CD4-positive, CD25-positive, alpha-beta regulatory T cell (primary cell): ENCODE measurements around the gene OTOG. TPM values are rescaled to one million over a fixed set of nuclear protein-coding genes. Genes with fewer than 3 reads are reported as not detected.
A peak's percentile ranks its signal among the peaks of the same experiment; 100 is the strongest.

Experiments
- ATAC-seq, 2 donors: fragments of 150-1000 bp; cut with Tn5 transposase; one replicate each; pipeline ENCODE4 v1.10.0; 2021; ENCODE audit warnings: low read depth in 2 of 2, moderate number of reproducible peaks in 2 of 2, moderate library complexity in 1 of 2
- DNase-seq, 3 donors: peaks; one replicate each; pipeline versions ENCODE4 v3.0.0 to v3.0.0-alpha.2; 2012 to 2022; ENCODE audit warnings: mixed read lengths in 1 of 3
- H3K27ac ChIP-seq: one replicate; pipeline ENCODE4 v1.7.0; 2013; ENCODE audit warnings: mild to moderate bottlenecking, low read length; ENCODE audit not compliant: insufficient read depth, poor library complexity, severe bottlenecking
- H3K27me3 ChIP-seq: one replicate; pipeline ENCODE4 v1.7.0; 2013; ENCODE audit warnings: low read length; ENCODE audit not compliant: control insufficient read depth, insufficient read depth
- H3K36me3 ChIP-seq: one replicate; pipeline ENCODE4 v1.7.0; 2013; ENCODE audit warnings: mild to moderate bottlenecking, low read length, moderate library complexity; ENCODE audit not compliant: control insufficient read depth, insufficient read depth
- H3K4me1 ChIP-seq: 2 replicates; pipeline ENCODE4 v1.7.0; 2013; ENCODE audit warnings: mild to moderate bottlenecking, low read length; ENCODE audit not compliant: insufficient read depth, control insufficient read depth, poor library complexity, severe bottlenecking
- H3K4me3 ChIP-seq: one replicate; pipeline ENCODE4 v1.7.0; 2013; ENCODE audit warnings: low read depth, mild to moderate bottlenecking, low read length, moderate library complexity
- H3K9me3 ChIP-seq, 2 experiments: 1 replicate in 1 of 2; 2 replicates in 1 of 2; pipeline ENCODE4 v1.7.0; 2013; ENCODE audit warnings: low read length in 2 of 2, mild to moderate bottlenecking in 1 of 2, moderate library complexity in 1 of 2; ENCODE audit not compliant: control insufficient read depth in 2 of 2
- H3K27ac Mint-ChIP-seq, 3 donors: one replicate each; pipeline ENCODE4 v1.8.0; 2020 to 2022; ENCODE audit warnings: mild to moderate bottlenecking in 3 of 3, mixed read lengths in 3 of 3, moderate library complexity in 2 of 3
- H3K27me3 Mint-ChIP-seq: one replicate; pipeline ENCODE4 v1.8.0; 2022; ENCODE audit warnings: mild to moderate bottlenecking, mixed read lengths
- H3K36me3 Mint-ChIP-seq: one replicate; pipeline ENCODE4 v1.8.0; 2020; ENCODE audit warnings: mixed read lengths
- H3K4me1 Mint-ChIP-seq, 4 donors: one replicate each; pipeline ENCODE4 v1.8.0; 2020 to 2022; ENCODE audit warnings: mixed read lengths in 4 of 4, mild to moderate bottlenecking in 1 of 4
- H3K4me3 Mint-ChIP-seq, 4 donors: one replicate each; pipeline ENCODE4 v1.8.0; 2020 to 2022; ENCODE audit warnings: mild to moderate bottlenecking in 4 of 4, mixed read lengths in 4 of 4, moderate library complexity in 3 of 4
- H3K9me3 Mint-ChIP-seq, 7 donors: one replicate each; pipeline ENCODE4 v1.8.0; 2020 to 2022; ENCODE audit warnings: mixed read lengths in 7 of 7, mild to moderate bottlenecking in 3 of 7, moderate library complexity in 2 of 7
- polyA plus RNA-seq, 4 donors: library from polyadenylated mRNA; unstranded; fragments of 300-500 nt; fragmentation: Illumina TruSeq; gene quantifications; one replicate each; pipeline ENCODE4 v1.2.3, GENCODE V29; 2021
- total RNA-seq: library from RNA; stranded (reverse); gene quantifications from one replicate; pipeline ENCODE4 v1.2.3, GENCODE V29; 2022

The OTOG gene
- total and polyA plus RNA-seq, 5 donors from 2014 or later = not detected

DNA sequence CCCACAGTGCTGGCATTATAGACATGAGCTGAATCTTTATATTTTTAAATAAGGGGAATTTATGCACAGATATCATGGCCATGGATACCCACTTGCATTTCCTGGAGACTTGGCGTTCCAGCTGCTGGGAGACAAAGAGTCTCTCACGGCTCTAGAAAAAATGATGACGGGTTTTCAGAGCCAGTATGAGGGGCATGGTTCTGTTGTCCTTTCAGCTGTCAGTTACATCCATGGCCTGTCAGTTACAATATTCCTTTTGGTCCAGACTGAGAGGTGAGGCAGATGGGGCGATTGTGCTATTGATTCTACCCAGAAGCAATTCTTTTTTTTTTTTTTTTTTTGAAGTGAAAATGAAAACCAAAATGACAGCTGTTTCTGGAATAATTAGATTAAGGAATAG lies 32.6 kb upstream of the OTOG start:
- no peak overlapping the region for H3K27ac Mint-ChIP-seq
- H3K27me3 Mint-ChIP-seq = peaks cover 4% of the 10 kb centered on the region
- H3K4me3 Mint-ChIP-seq = no peak overlapping the region
- no peak for ATAC-seq
- Histone ChIP-seq H3K27ac (no peak overlapping the region), H3K4me1 (no peaks in the 10 kb centered on the region), H3K4me3 (no peak overlapping the region), H3K36me3 (no peaks in the 10 kb centered on the region), H3K27me3 (no peaks in the 10 kb centered on the region), H3K9me3 (no peaks in the 10 kb centered on the region)
- no peaks in the 10 kb centered on the region for H3K9me3 Mint-ChIP-seq
- no peaks in the 10 kb centered on the region for H3K36me3 Mint-ChIP-seq
- H3K4me1 Mint-ChIP-seq = no peaks in the 10 kb centered on the region
- no peak for DNase-seq

DNA sequence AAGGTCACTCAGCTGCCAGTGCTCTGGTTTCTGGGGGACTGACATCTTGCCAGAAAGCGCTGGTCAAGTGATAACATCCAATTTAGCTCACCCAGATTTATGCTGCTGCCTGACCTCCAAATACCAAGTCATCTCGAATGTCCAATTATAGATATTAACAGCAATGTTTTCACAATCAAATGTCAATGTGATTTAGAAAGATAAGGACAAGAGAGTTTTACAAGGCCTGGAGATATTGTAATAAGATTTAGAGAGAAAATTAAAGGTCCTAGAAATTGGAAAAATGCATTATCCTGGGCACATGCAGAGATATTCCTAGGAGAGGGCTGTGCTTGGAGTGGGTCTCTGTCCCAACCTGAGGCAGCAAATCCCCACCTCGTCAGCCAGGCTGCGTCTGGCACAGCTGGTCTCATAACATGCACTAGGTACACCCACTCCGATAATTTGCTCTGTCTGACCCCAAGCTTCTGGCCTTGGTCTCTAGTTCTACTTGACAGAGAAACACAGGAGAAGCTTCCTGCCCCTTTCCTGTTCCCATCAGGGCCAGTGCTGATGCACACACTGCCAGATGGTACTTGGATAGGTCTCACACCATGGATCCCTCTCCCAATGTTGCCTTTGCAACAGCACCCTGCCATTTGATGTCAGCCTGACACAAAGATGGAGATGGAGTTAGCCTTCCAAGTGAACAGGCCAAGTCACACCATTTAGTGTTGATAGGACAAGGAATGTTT lies 31.4 kb upstream of the OTOG start:
- H3K9me3 Mint-ChIP-seq = no peaks in the 10 kb centered on the region

DNA sequence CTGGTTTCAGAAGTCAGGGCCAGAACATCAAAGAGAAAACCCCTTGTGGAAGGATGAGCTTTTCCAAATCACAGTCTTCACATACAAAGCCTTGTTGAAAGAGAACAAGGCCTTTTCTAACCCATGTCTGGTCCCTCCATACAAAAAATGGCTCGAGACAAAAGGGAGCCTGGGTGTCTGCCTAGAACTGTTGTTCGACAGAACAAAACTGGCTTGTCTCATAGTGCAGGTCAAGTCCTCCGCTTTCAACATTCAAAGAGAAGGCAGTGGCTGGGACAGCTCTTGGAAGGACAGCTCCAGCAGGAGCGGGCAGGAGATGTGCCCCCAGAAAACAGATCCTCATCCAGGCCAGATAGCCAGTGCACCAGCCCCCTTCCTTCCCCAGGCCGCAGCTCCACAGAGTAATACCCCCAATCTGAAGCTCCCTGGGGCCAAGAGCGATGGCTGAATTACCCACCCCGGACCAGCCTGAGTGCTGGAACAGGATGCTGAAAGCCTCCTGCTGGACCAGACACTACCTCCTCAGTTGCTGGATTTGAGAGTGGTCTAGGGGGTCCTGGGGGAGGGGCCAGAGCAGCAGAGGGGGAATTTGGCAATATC lies 30.4 kb upstream of the OTOG start:
- H3K27me3 Mint-ChIP-seq = no peaks in the 10 kb centered on the region
- H3K36me3 Mint-ChIP-seq = no peaks in the 10 kb centered on the region
- no peaks in the 10 kb centered on the region for H3K4me1 Mint-ChIP-seq
- Histone ChIP-seq H3K9me3 (no peaks in the 10 kb centered on the region), H3K27me3 (no peaks in the 10 kb centered on the region), H3K27ac (no peak overlapping the region), H3K4me1 (no peaks in the 10 kb centered on the region), H3K4me3 (no peak overlapping the region), H3K36me3 (no peaks in the 10 kb centered on the region)
- H3K9me3 Mint-ChIP-seq = no peaks in the 10 kb centered on the region
- H3K27ac Mint-ChIP-seq = no peak overlapping the region
- no peak overlapping the region for H3K4me3 Mint-ChIP-seq
- no peak for DNase-seq
- ATAC-seq = no peak

More for the DNA sequence above, 31.4 kb upstream of the OTOG start:
- Histone ChIP-seq H3K36me3 (no peaks in the 10 kb centered on the region), H3K9me3 (no peaks in the 10 kb centered on the region), H3K27ac (no peak overlapping the region), H3K4me1 (no peaks in the 10 kb centered on the region), H3K4me3 (no peak overlapping the region), H3K27me3 (no peaks in the 10 kb centered on the region)
- no peaks in the 10 kb centered on the region for H3K27me3 Mint-ChIP-seq
- no peaks in the 10 kb centered on the region for H3K36me3 Mint-ChIP-seq
- no peaks in the 10 kb centered on the region for H3K4me1 Mint-ChIP-seq
- no peak for DNase-seq
- no peak overlapping the region for H3K4me3 Mint-ChIP-seq
- no peak for ATAC-seq
- no peak overlapping the region for H3K27ac Mint-ChIP-seq

DNA sequence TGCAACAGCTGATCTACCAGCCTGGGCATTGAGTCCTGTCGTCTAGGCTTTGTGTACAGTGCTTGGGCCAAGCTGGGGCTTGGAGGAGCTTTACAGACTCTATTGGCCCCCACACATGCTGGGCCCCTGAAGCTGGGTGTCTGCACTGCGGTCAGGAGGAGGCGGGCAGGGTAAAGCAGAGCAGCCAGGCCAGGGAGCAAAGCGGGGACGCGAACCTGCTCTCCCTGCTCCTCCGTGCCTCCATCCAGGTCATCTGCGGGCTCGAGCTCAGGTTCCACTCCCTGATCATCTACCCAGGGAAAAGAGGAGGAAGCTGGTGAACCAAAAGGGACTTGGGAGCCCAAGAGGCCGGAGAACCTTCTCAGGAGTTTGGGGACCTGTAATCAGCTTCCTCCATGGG lies 29.9 kb upstream of the OTOG start:
- Mint-ChIP-seq H3K27me3 (no peaks in the 10 kb centered on the region), H3K4me3 (no peak overlapping the region), H3K36me3 (no peaks in the 10 kb centered on the region), H3K9me3 (no peaks in the 10 kb centered on the region), H3K27ac (no peak overlapping the region), H3K4me1 (no peaks in the 10 kb centered on the region)
- no peak overlapping the region for H3K4me3 ChIP-seq
- no peaks in the 10 kb centered on the region for H3K36me3 ChIP-seq
- no peaks in the 10 kb centered on the region for H3K4me1 ChIP-seq
- no peaks in the 10 kb centered on the region for H3K9me3 ChIP-seq
- ATAC-seq (no peak), DNase-seq (no peak)
- no peaks in the 10 kb centered on the region for H3K27me3 ChIP-seq
- no peak overlapping the region for H3K27ac ChIP-seq

DNA sequence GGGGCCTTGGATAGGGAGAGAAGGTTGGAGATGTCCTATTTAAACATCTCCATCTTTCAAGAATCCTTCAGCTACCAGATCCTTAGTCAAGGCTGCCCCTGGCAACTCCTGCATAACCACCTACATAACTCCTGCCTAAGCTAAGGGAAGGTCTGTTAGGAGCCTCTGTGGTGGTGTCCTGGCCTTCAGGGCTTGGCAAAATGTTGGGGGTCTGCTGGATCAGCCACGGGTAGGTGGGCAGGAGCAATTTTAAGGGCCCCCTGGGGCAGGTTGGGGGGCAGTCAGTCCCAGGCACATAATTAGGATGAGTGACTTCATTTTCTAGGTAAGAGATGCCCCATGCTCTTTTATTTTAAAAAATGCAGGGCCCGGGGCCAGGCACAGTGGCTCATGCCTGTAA lies 28.7 kb upstream of the OTOG start:
- H3K27me3 ChIP-seq = no peaks in the 10 kb centered on the region
- no peak overlapping the region for H3K4me3 ChIP-seq
- H3K9me3 ChIP-seq = no peaks in the 10 kb centered on the region
- no peaks in the 10 kb centered on the region for H3K27me3 Mint-ChIP-seq
- no peaks in the 10 kb centered on the region for H3K4me1 ChIP-seq
- H3K36me3 ChIP-seq = no peaks in the 10 kb centered on the region
- H3K4me3 Mint-ChIP-seq = no peak overlapping the region
- peak overlapping the region in 1 of 3 donors; percentile 52 for H3K27ac Mint-ChIP-seq
- no peak overlapping the region for H3K27ac ChIP-seq
- no peaks in the 10 kb centered on the region for H3K9me3 Mint-ChIP-seq
- H3K4me1 Mint-ChIP-seq = no peaks in the 10 kb centered on the region
- H3K36me3 Mint-ChIP-seq = no peaks in the 10 kb centered on the region
- no peak for DNase-seq
- ATAC-seq = no peak

DNA sequence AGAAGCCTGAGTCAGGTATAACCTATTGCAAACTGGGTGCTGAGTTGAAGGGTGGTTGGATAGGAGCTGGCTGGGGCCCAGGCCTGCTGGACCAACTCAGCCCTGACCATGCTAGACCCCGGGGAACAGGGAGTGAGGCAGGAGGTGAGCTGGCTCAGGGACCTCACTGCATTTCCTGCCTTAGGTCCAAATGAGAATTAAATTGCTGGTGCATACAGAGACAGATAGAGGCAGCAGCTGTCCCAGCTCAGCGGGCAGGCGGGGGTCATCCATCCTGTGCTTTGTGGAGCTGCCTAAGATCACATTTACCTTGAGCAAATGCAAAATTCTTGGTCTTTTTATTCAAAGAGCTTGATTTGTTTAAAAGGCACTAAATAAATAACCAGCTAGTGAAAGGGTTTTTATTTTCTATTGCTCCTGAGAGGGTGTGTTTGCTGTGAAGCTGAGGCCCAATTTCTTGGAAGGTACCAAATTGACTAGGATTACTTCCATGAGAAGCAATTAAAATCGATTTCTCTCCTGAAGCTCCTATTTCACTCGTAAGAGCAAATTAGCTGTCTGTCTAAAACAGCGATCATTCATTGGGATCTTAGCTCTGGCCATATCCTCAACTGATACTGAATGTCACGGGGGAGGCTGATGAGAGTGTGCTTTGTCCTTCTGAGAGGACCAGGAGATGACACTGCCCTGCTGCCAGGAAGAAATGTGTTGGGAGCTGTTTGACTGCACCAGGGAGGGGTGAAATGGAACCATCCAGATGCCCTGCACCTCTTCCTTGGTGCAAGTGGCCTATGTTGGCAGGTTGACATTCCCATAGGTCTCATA lies 27.8 kb upstream of the OTOG start:
- Mint-ChIP-seq H3K4me1 (no peaks in the 10 kb centered on the region), H3K27ac (no peak overlapping the region), H3K27me3 (peaks cover 3% of the 10 kb centered on the region), H3K36me3 (no peaks in the 10 kb centered on the region), H3K4me3 (no peak overlapping the region), H3K9me3 (no peaks in the 10 kb centered on the region)
- H3K27ac ChIP-seq = no peak overlapping the region
- no peak overlapping the region for H3K4me3 ChIP-seq
- DNase-seq = no peak
- ATAC-seq = no peak
- no peaks in the 10 kb centered on the region for H3K9me3 ChIP-seq
- H3K36me3 ChIP-seq = no peaks in the 10 kb centered on the region
- H3K27me3 ChIP-seq = no peaks in the 10 kb centered on the region
- H3K4me1 ChIP-seq = no peaks in the 10 kb centered on the region

DNA sequence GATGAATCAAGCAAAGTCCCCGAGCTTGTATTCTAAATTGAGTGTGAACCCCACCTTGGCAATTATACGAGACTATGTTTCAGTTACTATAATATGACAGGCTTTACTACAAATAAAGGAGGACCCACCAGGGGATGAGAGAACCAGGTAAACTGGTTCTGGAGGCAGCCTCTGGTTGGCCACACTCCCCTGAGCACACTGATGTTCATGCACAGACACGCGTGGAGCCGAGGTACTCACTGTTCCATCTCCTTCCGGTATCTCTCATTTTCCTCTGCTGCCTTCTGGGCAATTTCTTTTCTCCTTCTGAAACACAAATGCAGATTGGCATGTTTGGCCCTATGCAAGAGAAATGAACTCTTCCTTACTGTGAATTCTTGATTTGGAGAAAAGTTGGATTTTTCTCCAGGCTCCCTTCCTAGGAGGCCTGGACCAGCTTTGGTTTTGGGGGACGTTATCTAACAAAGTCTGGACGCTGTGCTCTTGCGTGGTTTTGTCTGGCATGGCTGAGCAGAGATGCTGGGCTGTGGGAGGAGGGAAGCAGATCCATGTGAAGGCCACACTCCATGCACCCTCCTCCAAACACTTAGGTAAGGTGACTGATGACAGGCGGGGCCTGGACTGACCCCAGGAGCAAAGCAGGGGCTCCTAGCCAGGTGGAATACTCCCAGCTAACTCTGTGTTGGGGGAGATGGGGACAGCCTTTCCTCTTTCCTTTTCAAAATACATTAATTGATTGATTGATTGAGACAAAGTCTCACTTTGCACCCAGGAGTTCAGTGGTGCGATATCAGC lies 25.8 kb upstream of the OTOG start:
- Histone ChIP-seq H3K4me1 (no peaks in the 10 kb centered on the region), H3K4me3 (no peak overlapping the region), H3K27me3 (no peaks in the 10 kb centered on the region), H3K27ac (no peak overlapping the region), H3K36me3 (no peaks in the 10 kb centered on the region), H3K9me3 (no peaks in the 10 kb centered on the region)
- H3K27me3 Mint-ChIP-seq = peaks cover 8% of the 10 kb centered on the region
- H3K9me3 Mint-ChIP-seq = no peaks in the 10 kb centered on the region
- no peak overlapping the region for H3K27ac Mint-ChIP-seq
- ATAC-seq = no peak
- no peaks in the 10 kb centered on the region for H3K4me1 Mint-ChIP-seq
- H3K4me3 Mint-ChIP-seq = no peak overlapping the region
- no peaks in the 10 kb centered on the region for H3K36me3 Mint-ChIP-seq
- DNase-seq = no peak
